GM12878 (cell line): Measurements from ENCODE around the gene CPS1. TPM values are rescaled to one million over a fixed set of nuclear protein-coding genes. Genes with fewer than 3 reads are reported as not detected.

Experiments used
- ATAC-seq: fragments of 200-7000 bp; cut with Tn5 transposase; 3 replicates; pipeline ENCODE4 v1.9.1; 2020; ENCODE audit warnings: mild to moderate bottlenecking, moderate library complexity
- BruUV-seq: library from RNA; stranded (reverse); fragments of 400-500 nt; replicated peaks from 2 replicates; lab custom pipeline; 2021; lab: Mats Ljungman, UMichigan
- CTCF ChIA-PET: fragments of 300-600 bp; sonication (Branson Sonifier 250); formaldehyde crosslinking; extraction: SDS; loops from one replicate; lab custom pipeline; 2021; ENCODE audit warnings: inconsistent platforms; lab: Yijun Ruan, JAX
- POLR2A ChIA-PET: fragments of 350-600 bp; formaldehyde crosslinking; extraction: SDS; loops from one replicate; lab custom pipeline; 2021; ENCODE audit warnings: inconsistent platforms; lab: Charles Lee
- RAD21 ChIA-PET: fragments of 300-600 bp; sonication (Branson Sonifier 250); formaldehyde crosslinking; loops from one replicate; lab custom pipeline; 2023; ENCODE audit warnings: antibody characterized with exemption; ENCODE audit not compliant: unreplicated experiment; lab: Charles Lee
- SMC1A ChIA-PET: fragments of 300-600 bp; sonication (Branson Sonifier 250); formaldehyde crosslinking; loops from one replicate; lab custom pipeline; 2023; ENCODE audit not compliant: unreplicated experiment, uncharacterized antibody; lab: Charles Lee
- DNase-seq: peaks from one replicate; pipeline ENCODE4 v3.0.0-alpha.2; 2011; ENCODE audit warnings: low read depth, low spot score
- FAIRE-seq: peaks from 3 replicates; lab custom pipeline; 2011; peaks lifted over from hg19 to GRCh38; lab: Jason Lieb, UNC
- H2AFZ ChIP-seq: 2 replicates; pipeline ENCODE4 v1.6.0; 2011; ENCODE audit warnings: low read depth, low read length, control low read depth; ENCODE audit not compliant: control insufficient read depth
- H3K27ac ChIP-seq: 2 replicates; pipeline ENCODE4 v1.5.1; 2011; ENCODE audit warnings: control low read depth; ENCODE audit not compliant: control insufficient read depth, insufficient read depth
- H3K27me3 ChIP-seq, 2 experiments: replicated peaks in 1 of 2; 2 replicates each; pipeline versions ENCODE4 v1.6.0 to v1.6.1; 2011; ENCODE audit warnings: low read length in 1 of 2; ENCODE audit not compliant: control insufficient read depth in 2 of 2, insufficient read depth in 2 of 2
- H3K36me3 ChIP-seq, 2 experiments: 2 replicates each; pipeline ENCODE4 v1.5.1; 2011; ENCODE audit warnings: low read length in 1 of 2; ENCODE audit not compliant: control insufficient read depth in 2 of 2, insufficient read depth in 2 of 2
- H3K4me1 ChIP-seq: 2 replicates; pipeline ENCODE4 v1.6.1; 2011; ENCODE audit warnings: mild to moderate bottlenecking, low read length, moderate library complexity, mixed read lengths; ENCODE audit not compliant: control insufficient read depth, insufficient read depth
- H3K4me2 ChIP-seq: 2 replicates; pipeline ENCODE4 v1.6.0; 2011; ENCODE audit warnings: control low read depth; ENCODE audit not compliant: control insufficient read depth, insufficient read depth
- H3K4me3 ChIP-seq: fragments of 200-600 bp; sonication (generic); 2 replicates; pipeline ENCODE4 v1.5.1; 2016
- H3K79me2 ChIP-seq: 2 replicates; pipeline ENCODE4 v1.6.0; 2011; ENCODE audit warnings: low read length; ENCODE audit not compliant: control insufficient read depth, insufficient read depth
- H3K9ac ChIP-seq: 2 replicates; pipeline ENCODE4 v1.8.0; 2011; ENCODE audit warnings: low read length, control low read depth, mixed read lengths; ENCODE audit not compliant: control insufficient read depth, insufficient read depth
- H3K9me3 ChIP-seq: replicated peaks from 3 replicates; pipeline ENCODE4 v1.5.1; 2011; ENCODE audit warnings: mild to moderate bottlenecking, low read length; ENCODE audit not compliant: control insufficient read depth, insufficient read depth
- H4K20me1 ChIP-seq: 2 replicates; pipeline ENCODE4 v1.6.0; 2011; ENCODE audit not compliant: control insufficient read depth, insufficient read depth
- CHD4 ChIP-seq: fragments of 200-600 bp; sonication (generic); IDR thresholded peaks from 2 replicates; pipeline ENCODE4 v1.6.1; 2016; ENCODE audit warnings: mild to moderate bottlenecking
- E4F1 ChIP-seq: fragments of 450-650 bp; IDR thresholded peaks from 2 replicates; pipeline ENCODE4 v1.6.1; 2018; ENCODE audit warnings: borderline replicate concordance, mild to moderate bottlenecking; ENCODE audit not compliant: partially characterized antibody
- ETV6 ChIP-seq, 2 experiments: fragments of 450-650 bp in 1 of 2; IDR thresholded peaks in 1 of 2; conservative IDR thresholded peaks in 1 of 2; 2 replicates each; pipeline ENCODE4 v1.6.1; 2014; ENCODE audit warnings: antibody characterized with exemption in 1 of 2, borderline replicate concordance in 1 of 2, low read depth in 1 of 2, mild to moderate bottlenecking in 1 of 2, moderate library complexity in 1 of 2
- HDAC6 ChIP-seq: fragments of 200-600 bp; sonication (generic); IDR thresholded peaks from one replicate; pipeline ENCODE4 v1.8.0; 2017; ENCODE audit warnings: antibody characterized with exemption; ENCODE audit not compliant: unreplicated experiment
- JUNB ChIP-seq: IDR thresholded peaks from 2 replicates; pipeline ENCODE4 v1.6.1; 2016; ENCODE audit warnings: antibody characterized with exemption, mild to moderate bottlenecking
- POLR2A ChIP-seq: IDR thresholded peaks from 2 replicates; pipeline ENCODE4 v1.6.1; 2011; ENCODE audit warnings: low read depth, mild to moderate bottlenecking, low read length
- SMAD5 ChIP-seq: IDR thresholded peaks from 2 replicates; pipeline ENCODE4 v1.6.1; 2016; ENCODE audit warnings: antibody characterized with exemption, low read depth
- SP1 ChIP-seq: IDR thresholded peaks from one replicate; pipeline ENCODE4 v1.6.1; 2011; ENCODE audit warnings: low read depth, low read length
- WGBS: methylation state at CpG from one replicate; pipeline ENCODE4 v1.1.6; 2016; ENCODE audit warnings: low lambda C conversion rate; ENCODE audit not compliant: insufficient replicate concordance, insufficient coverage; ENCODE audit errors: missing lambda C conversion rate; 5-methylcytosine and 5-hydroxymethylcytosine counted together
- in situ Hi-C: fragments of 300-500 bp; cut with MboI; formaldehyde crosslinking; loops from 9 replicates; pipeline ENCODE4 v1.14.3; 2018; ENCODE audit warnings: mixed read lengths
- intact Hi-C: fragments of 100-400 bp; cut with micrococcal nuclease; formaldehyde crosslinking; loops from one replicate; pipeline ENCODE4 v1.14.2; 2022; ENCODE audit not compliant: unreplicated experiment
- polyA plus RNA-seq, 11 experiments: library from polyadenylated mRNA; depleted of rRNA in 4 of 11; unstranded in 6 of 11; stranded (reverse) in 5 of 11; fragments of >200 nt; fragmentation: Nextera tagmentation in 4 of 11; fragmentation: Illumina TruSeq in 1 of 11; extraction: Ambion mirVana in 4 of 11; extraction: Trizol in 1 of 11; gene quantifications; 1 replicate in 1 of 11; 2 replicates in 10 of 11; pipeline versions ENCODE4 v1.2.1 to v1.2.3, GENCODE V29; 2011 to 2016; ENCODE audit warnings: inconsistent platforms in 2 of 11, missing spikeins in 2 of 11, low read depth in 1 of 11
- total RNA-seq, 4 experiments: library from RNA; depleted of rRNA in 3 of 4; stranded (reverse); fragments of >200 nt in 3 of 4; fragmentation: Illumina TruSeq in 1 of 4; extraction: Trizol in 1 of 4; gene quantifications; 2 replicates each; pipeline versions ENCODE4 v1.2.1 to v1.2.3, GENCODE V29; 2013 to 2021
- TF ChIP-seq, protein P1 (sequence below): fragments of 150-350 bp; IDR thresholded peaks from 2 replicates; pipeline ENCODE4 v1.6.1; 2014; ENCODE audit warnings: mild to moderate bottlenecking, low read depth, low read length

The CPS1 gene
- total and polyA plus RNA-seq, 10 of the 15 experiments (the other 5 are each of a cell fraction or from before 2014, with no cell fraction given) = 0.20 to 4.6 (median 0.55) TPM

GRCh38 chr2:210662560-210662959, 106.2 kb downstream of the CPS1 start:
- intact Hi-C loops = no loop called here
- in situ Hi-C loops = no loop called here

More at GRCh38 chr2:210662560-210662959, 106.2 kb downstream of the CPS1 start:
- no peak for FAIRE-seq
- Histone ChIP-seq H3K27ac (no peak overlapping the region), H3K79me2 (no peaks in the 10 kb centered on the region), H4K20me1 (no peaks in the 10 kb centered on the region), H2AFZ (no peak overlapping the region), H3K27me3 (no peaks in the 10 kb centered on the region), H3K9me3 (no peaks in the 10 kb centered on the region), H3K4me2 (no peak overlapping the region), H3K4me3 (no peak overlapping the region), H3K36me3 (no peaks in the 10 kb centered on the region), H3K9ac (no peak overlapping the region), H3K4me1 (no peaks in the 10 kb centered on the region)
- ChIA-PET POLR2A (no interaction called here), RAD21 (no interaction called here), SMC1A (interaction anchor here (0.7 to 0.8 kb wide), 2 partner anchors 63 to 423 kb away, joined by 3 to 4 read pairs; no protein-coding TSS in a partner anchor), CTCF (interaction anchor here (1.2 kb wide), 1 partner anchor 56 kb away, joined by 3 read pairs; no protein-coding TSS in a partner anchor)
- no peak for DNase-seq
- 0% methylated on average over 1 of the region's 1 CpG for WGBS
- no peak for ATAC-seq
- TF ChIP-seq E4F1 = no peak
- TF ChIP-seq SP1 = no peak
- no peak for TF ChIP-seq HDAC6
- no peak for TF ChIP-seq CHD4
- TF ChIP-seq, protein P1, sequence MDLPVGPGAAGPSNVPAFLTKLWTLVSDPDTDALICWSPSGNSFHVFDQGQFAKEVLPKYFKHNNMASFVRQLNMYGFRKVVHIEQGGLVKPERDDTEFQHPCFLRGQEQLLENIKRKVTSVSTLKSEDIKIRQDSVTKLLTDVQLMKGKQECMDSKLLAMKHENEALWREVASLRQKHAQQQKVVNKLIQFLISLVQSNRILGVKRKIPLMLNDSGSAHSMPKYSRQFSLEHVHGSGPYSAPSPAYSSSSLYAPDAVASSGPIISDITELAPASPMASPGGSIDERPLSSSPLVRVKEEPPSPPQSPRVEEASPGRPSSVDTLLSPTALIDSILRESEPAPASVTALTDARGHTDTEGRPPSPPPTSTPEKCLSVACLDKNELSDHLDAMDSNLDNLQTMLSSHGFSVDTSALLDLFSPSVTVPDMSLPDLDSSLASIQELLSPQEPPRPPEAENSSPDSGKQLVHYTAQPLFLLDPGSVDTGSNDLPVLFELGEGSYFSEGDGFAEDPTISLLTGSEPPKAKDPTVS = no peak
- no peak for TF ChIP-seq SMAD5
- TF ChIP-seq POLR2A = no peak
- no peak for TF ChIP-seq ETV6 (conservative IDR thresholded peaks at IDR 0.05 in 1 of 2, IDR thresholded peaks at IDR 0.05 in 1 of 2; ENCODE audit: borderline replicate concordance in 1 of 2, low read depth in 1 of 2)
- TF ChIP-seq JUNB = no peak
- BruUV-seq = no TSS peak
